Hepatocyte (in vitro differentiated cells): ENCODE results near the gene NLRP7.

ENCODE experiments used
- CTCF ChIP-seq: fragments of 200-600 bp; sonication (generic); IDR thresholded peaks from 2 replicates; pipeline ENCODE4 v1.5.1; 2016; ENCODE audit warnings: antibody characterized with exemption, mild to moderate bottlenecking; ENCODE audit not compliant: poor library complexity
- EZH2phosphoT487 ChIP-seq: fragments of 200-600 bp; sonication (generic); IDR thresholded peaks from one replicate; pipeline ENCODE4 v1.6.1; 2018; ENCODE audit warnings: antibody characterized with exemption, mild to moderate bottlenecking, low read depth, moderate library complexity; ENCODE audit not compliant: unreplicated experiment, severe bottlenecking

- TF ChIP-seq CTCF (no peak), EZH2phosphoT487 (no peak)
Observed at GRCh38 chr19:54889566-54889965, 57.8 kb downstream of the NLRP7 start.
